Esophagus muscularis mucosa (tissue), 4 donors: ENCODE measurements around the gene MEG3.

Source experiments
- CTCF ChIP-seq, 3 experiments: fragments of 200-600 bp in 2 of 3; fragments of 450-650 bp in 1 of 3; sonication (generic) in 2 of 3; IDR thresholded peaks; one replicate each; pipeline ENCODE4 v1.5.1; 2017 to 2019; ENCODE audit warnings: antibody characterized with exemption in 3 of 3, mild to moderate bottlenecking in 2 of 3, moderate library complexity in 1 of 3
- EP300 ChIP-seq: sonication (generic); formaldehyde crosslinking; IDR thresholded peaks from one replicate; pipeline ENCODE4 v1.6.1; 2017; ENCODE audit warnings: antibody characterized with exemption
- POLR2A ChIP-seq: fragments of 450-650 bp; IDR thresholded peaks from one replicate; pipeline ENCODE4 v1.6.1; 2017; ENCODE audit warnings: antibody characterized with exemption, moderate library complexity, mild to moderate bottlenecking, low read depth

- TF ChIP-seq POLR2A (no peak), CTCF (IDR thresholded peaks at IDR 0.05) (no peak), EP300 (no peak)
Observed at GRCh38 chr14:100872259-100873095, 46.6 kb downstream of the MEG3 start.
